IMR-90 (cell line): ENCODE results near the gene FUT1. TPM values are rescaled to one million over a fixed set of nuclear protein-coding genes. Genes with fewer than 3 reads are reported as not detected.

Experiments used
- ATAC-seq: fragments of 200-7000 bp; cut with Tn5 transposase; 2 replicates; pipeline ENCODE4 v1.9.1; 2020; ENCODE audit warnings: low read depth, mild to moderate bottlenecking, moderate library complexity
- BruUV-seq: library from RNA; stranded (reverse); fragments of 400-500 nt; replicated peaks from 2 replicates; lab custom pipeline; 2021; lab: Mats Ljungman, UMichigan
- CTCF ChIA-PET: fragments of 300-600 bp; formaldehyde crosslinking; extraction: SDS; loops from one replicate; lab custom pipeline; 2021; ENCODE audit warnings: antibody characterized with exemption; lab: Yijun Ruan, JAX
- POLR2A ChIA-PET: fragments of 300-600 bp; sonication (Branson Sonifier 250); formaldehyde crosslinking; loops from one replicate; lab custom pipeline; 2022; ENCODE audit warnings: antibody characterized with exemption; ENCODE audit not compliant: unreplicated experiment; lab: Charles Lee
- DNase-seq: peaks from one replicate; pipeline ENCODE4 v3.0.0; 2013
- H2AFZ ChIP-seq: replicated peaks from 2 replicates; pipeline ENCODE3; 2013; ENCODE audit warnings: low read length, mild to moderate bottlenecking; ENCODE audit not compliant: poor library complexity
- H2AK5ac ChIP-seq: 2 replicates; pipeline ENCODE4 v1.6.1; 2013; ENCODE audit warnings: low read depth, low read length, inconsistent platforms
- H2AK9ac ChIP-seq: replicated peaks from 2 replicates; pipeline ENCODE3; 2013; ENCODE audit warnings: mild to moderate bottlenecking, low read depth, low read length, moderate library complexity; ENCODE audit not compliant: poor library complexity
- H2BK120ac ChIP-seq: 2 replicates; pipeline ENCODE4 v1.6.1; 2013; ENCODE audit warnings: low read depth, low read length, inconsistent platforms
- H2BK15ac ChIP-seq: 3 replicates; pipeline ENCODE4 v1.6.1; 2013; ENCODE audit warnings: low read depth, low read length, inconsistent platforms
- H2BK20ac ChIP-seq: 2 replicates; pipeline ENCODE4 v1.6.1; 2013; ENCODE audit warnings: low read depth, mild to moderate bottlenecking, inconsistent platforms, low read length, moderate library complexity
- H2BK5ac ChIP-seq: 2 replicates; pipeline ENCODE4 v1.6.1; 2013; ENCODE audit warnings: mild to moderate bottlenecking, low read depth, low read length, inconsistent platforms; ENCODE audit not compliant: poor library complexity, severe bottlenecking
- H3K14ac ChIP-seq: replicated peaks from 2 replicates; pipeline ENCODE4 v1.6.1; 2013; ENCODE audit warnings: low read depth, low read length, inconsistent platforms
- H3K18ac ChIP-seq: 2 replicates; pipeline ENCODE4 v1.6.1; 2013; ENCODE audit warnings: low read depth, low read length, control low read depth
- H3K23ac ChIP-seq: 2 replicates; pipeline ENCODE4 v1.6.1; 2013; ENCODE audit warnings: low read depth, low read length, inconsistent platforms
- H3K27ac ChIP-seq: 2 replicates; pipeline ENCODE4 v1.5.1; 2013; ENCODE audit warnings: mild to moderate bottlenecking, control low read depth, low read length; ENCODE audit not compliant: insufficient read depth
- H3K27me3 ChIP-seq: 2 replicates; pipeline ENCODE4 v1.6.1; 2013; ENCODE audit warnings: low read length; ENCODE audit not compliant: control insufficient read depth, insufficient read depth
- H3K36me3 ChIP-seq: 2 replicates; pipeline ENCODE4 v1.6.1; 2013; ENCODE audit warnings: low read length, mixed read lengths; ENCODE audit not compliant: control insufficient read depth, insufficient read depth
- H3K4ac ChIP-seq: 2 replicates; pipeline ENCODE4 v1.6.1; 2013; ENCODE audit warnings: low read depth, low read length, inconsistent platforms
- H3K4me1 ChIP-seq: 2 replicates; pipeline ENCODE4 v1.6.1; 2013; ENCODE audit warnings: low read length, mixed read lengths; ENCODE audit not compliant: control insufficient read depth, insufficient read depth
- H3K4me2 ChIP-seq: 2 replicates; pipeline ENCODE4 v1.6.1; 2013; ENCODE audit warnings: low read depth, mild to moderate bottlenecking, control low read depth, low read length, moderate library complexity
- H3K4me3 ChIP-seq: 2 replicates; pipeline ENCODE4 v1.5.1; 2013; ENCODE audit warnings: low read depth, mild to moderate bottlenecking, control low read depth, low read length, moderate library complexity; ENCODE audit not compliant: insufficient read depth
- H3K56ac ChIP-seq: 2 replicates; pipeline ENCODE4 v1.6.1; 2013; ENCODE audit warnings: low read length, inconsistent platforms; ENCODE audit not compliant: insufficient read depth; ENCODE audit errors: extremely low read depth
- H3K79me1 ChIP-seq, 2 experiments: 2 replicates each; pipeline ENCODE4 v1.6.1; 2013; ENCODE audit warnings: low read length in 2 of 2, inconsistent platforms in 1 of 2, low read depth in 1 of 2
- H3K9ac ChIP-seq: 2 replicates; pipeline ENCODE4 v1.6.1; 2013; ENCODE audit warnings: low read depth, low read length, control low read depth
- H3K9me1 ChIP-seq: 2 replicates; pipeline ENCODE4 v1.6.1; 2013; ENCODE audit warnings: low read length, inconsistent platforms; ENCODE audit not compliant: insufficient read depth
- H3K9me3 ChIP-seq: 2 replicates; pipeline ENCODE4 v1.6.1; 2013; ENCODE audit warnings: low read length; ENCODE audit not compliant: control insufficient read depth, insufficient read depth
- H4K20me1 ChIP-seq: 2 replicates; pipeline ENCODE4 v1.6.1; 2013; ENCODE audit warnings: low read length, inconsistent platforms; ENCODE audit not compliant: insufficient read depth
- H4K5ac ChIP-seq: 2 replicates; pipeline ENCODE4 v1.6.1; 2013; ENCODE audit warnings: mild to moderate bottlenecking, low read depth, low read length, control low read depth
- H4K8ac ChIP-seq, 2 experiments: 2 replicates each; pipeline ENCODE4 v1.6.1; 2013; ENCODE audit warnings: low read depth in 2 of 2, low read length in 2 of 2, control low read depth in 1 of 2, inconsistent platforms in 1 of 2
- H4K91ac ChIP-seq: 2 replicates; pipeline ENCODE4 v1.6.1; 2013; ENCODE audit warnings: low read depth, low read length, inconsistent platforms; ENCODE audit not compliant: insufficient read depth
- CEBPB ChIP-seq: IDR thresholded peaks from 2 replicates; pipeline ENCODE4 v1.6.1; 2012; ENCODE audit warnings: low read depth, low read length, improper control_type of control experiment
- CHD1 ChIP-seq: IDR thresholded peaks from 2 replicates; pipeline ENCODE4 v1.6.1; 2012; ENCODE audit warnings: low read depth, low read length, improper control_type of control experiment
- ELK1 ChIP-seq: fragments of 150-350 bp; IDR thresholded peaks from 2 replicates; pipeline ENCODE4 v1.6.1; 2016; ENCODE audit warnings: low read depth, mild to moderate bottlenecking, low read length, moderate library complexity, borderline replicate concordance
- MAFK ChIP-seq: IDR thresholded peaks from 2 replicates; pipeline ENCODE4 v1.6.1; 2012; ENCODE audit warnings: low read depth, low read length, improper control_type of control experiment
- NFE2L2 ChIP-seq: fragments of 150-350 bp; IDR thresholded peaks from 2 replicates; pipeline ENCODE4 v1.6.1; 2016; ENCODE audit warnings: low read depth, mild to moderate bottlenecking, low read length
- WGBS, 2 experiments: methylation state at CpG; one replicate each; pipeline versions ENCODE4 v1.1.5 to v1.1.7; 2013; ENCODE audit warnings: missing lambda C conversion rate in 2 of 2; ENCODE audit not compliant: insufficient read length in 1 of 2; ENCODE audit errors: extremely low coverage in 2 of 2; 5-methylcytosine and 5-hydroxymethylcytosine counted together
- dilution Hi-C: fragments of 300-500 bp; cut with HindIII; formaldehyde crosslinking; loops from one replicate; pipeline ENCODE4 v1.14.3; 2018; ENCODE audit warnings: low sequenced_read_pairs; ENCODE audit not compliant: unreplicated experiment
- in situ Hi-C: fragments of 300-500 bp; cut with MboI; formaldehyde crosslinking; loops from 3 replicates; pipeline ENCODE4 v1.14.3; 2019; ENCODE audit warnings: low sequenced_read_pairs, inconsistent platforms, mixed read lengths
- intact Hi-C: fragments of 100-400 bp; cut with micrococcal nuclease; formaldehyde crosslinking; loops from 2 replicates; pipeline ENCODE4 v1.10.0; 2022
- polyA plus RNA-seq, 3 experiments: library from polyadenylated mRNA; depleted of rRNA; stranded (reverse); fragments of >200 nt; gene quantifications; 2 replicates each; pipeline ENCODE4 v1.2.3, GENCODE V29; 2012; ENCODE audit warnings: low replicate concordance in 1 of 3
- total RNA-seq: library from RNA; depleted of rRNA; stranded (reverse); fragments of >200 nt; gene quantifications from 2 replicates; pipeline ENCODE4 v1.2.3, GENCODE V29; 2012
- TF ChIP-seq, protein P1 (sequence below): conservative IDR thresholded peaks from 2 replicates; pipeline ENCODE4 v1.5.1; 2012; ENCODE audit warnings: mild to moderate bottlenecking, low read depth, low read length, improper control_type of control experiment

Gene FUT1
- total and polyA plus RNA-seq, 2 of the 4 experiments (the other 2 are of a cell fraction) = 0.09 to 0.18 TPM

GRCh38 chr19:48742096-48742495, 10.3 kb downstream of the FUT1 start:
- Histone ChIP-seq H2BK5ac (no peak overlapping the region), H3K4me2 (no peak overlapping the region), H3K4me3 (no peak overlapping the region), H4K91ac (no peak overlapping the region), H2AK5ac (no peak overlapping the region), H3K23ac (no peak overlapping the region), H4K8ac (no peak overlapping the region; a peak in 1 of 4 replicates), H4K5ac (no peak overlapping the region), H2AK9ac (no peak overlapping the region), H4K20me1 (no peaks in the 10 kb centered on the region), H3K9me1 (peaks cover 3% of the 10 kb centered on the region), H3K4me1 (peaks cover 5% of the 10 kb centered on the region), H3K18ac (no peak overlapping the region), H3K9me3 (no peaks in the 10 kb centered on the region), H3K9ac (no peak overlapping the region), H2BK15ac (no peak overlapping the region), H3K4ac (no peak overlapping the region), H2BK120ac (no peak overlapping the region), H3K79me1 (no peaks in the 10 kb centered on the region), H3K36me3 (no peaks in the 10 kb centered on the region), H2AFZ (no peak overlapping the region), H3K14ac (no peak overlapping the region), H2BK20ac (no peak overlapping the region), H3K27ac (no peak overlapping the region), H3K27me3 (peaks cover 16% of the 10 kb centered on the region), H3K56ac (no peak overlapping the region)
- in situ Hi-C loops (no loop called here), intact Hi-C loops (no loop called here), dilution Hi-C loops (no loop called here)
- CTCF ChIA-PET = no interaction called here
- ATAC-seq (no peak), DNase-seq (no peak)
- TF ChIP-seq MAFK (no peak), ELK1 (no peak), NFE2L2 (no peak), CHD1 (no peak), CEBPB (no peak)
- TF ChIP-seq, protein P1, sequence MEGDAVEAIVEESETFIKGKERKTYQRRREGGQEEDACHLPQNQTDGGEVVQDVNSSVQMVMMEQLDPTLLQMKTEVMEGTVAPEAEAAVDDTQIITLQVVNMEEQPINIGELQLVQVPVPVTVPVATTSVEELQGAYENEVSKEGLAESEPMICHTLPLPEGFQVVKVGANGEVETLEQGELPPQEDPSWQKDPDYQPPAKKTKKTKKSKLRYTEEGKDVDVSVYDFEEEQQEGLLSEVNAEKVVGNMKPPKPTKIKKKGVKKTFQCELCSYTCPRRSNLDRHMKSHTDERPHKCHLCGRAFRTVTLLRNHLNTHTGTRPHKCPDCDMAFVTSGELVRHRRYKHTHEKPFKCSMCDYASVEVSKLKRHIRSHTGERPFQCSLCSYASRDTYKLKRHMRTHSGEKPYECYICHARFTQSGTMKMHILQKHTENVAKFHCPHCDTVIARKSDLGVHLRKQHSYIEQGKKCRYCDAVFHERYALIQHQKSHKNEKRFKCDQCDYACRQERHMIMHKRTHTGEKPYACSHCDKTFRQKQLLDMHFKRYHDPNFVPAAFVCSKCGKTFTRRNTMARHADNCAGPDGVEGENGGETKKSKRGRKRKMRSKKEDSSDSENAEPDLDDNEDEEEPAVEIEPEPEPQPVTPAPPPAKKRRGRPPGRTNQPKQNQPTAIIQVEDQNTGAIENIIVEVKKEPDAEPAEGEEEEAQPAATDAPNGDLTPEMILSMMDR = no peak
- POLR2A ChIA-PET = no interaction called here
- no TSS peak for BruUV-seq
- WGBS, 2 experiments = no CpG with 5 or more reads among the region's 11 CpGs
